HG02759 (cell line): ENCODE measurements around the gene GIGYF2.

Experiments
- ATAC-seq: cut with Tn5 transposase; IDR thresholded peaks from one replicate; pipeline ENCODE4 v1.9.1; 2021; ENCODE audit warnings: mild to moderate bottlenecking, moderate library complexity; ENCODE audit not compliant: unreplicated experiment

GIGYF2 gene

GRCh38 chr2:232859385-232859916 is 162.3 kb downstream of the GIGYF2 start:
- ATAC-seq: no peak

GRCh38 chr2:232860593-232861241 is 163.6 kb downstream of the GIGYF2 start:
- no peak for ATAC-seq

- ATAC-seq: no peak
These were observed 164.2 kb downstream of the GIGYF2 start for GRCh38 chr2:232861353-232861752.

GRCh38 chr2:232863996-232864395 is 166.9 kb downstream of the GIGYF2 start:
- no peak for ATAC-seq

GRCh38 chr2:232865165-232865564 is 168.0 kb downstream of the GIGYF2 start:
- no peak for ATAC-seq

- ATAC-seq: no peak
These were observed 169.0 kb downstream of the GIGYF2 start for GRCh38 chr2:232866104-232866503.

- no peak for ATAC-seq
These were observed 172.2 kb downstream of the GIGYF2 start for GRCh38 chr2:232869138-232870017.

- ATAC-seq: no peak
These were observed 173.1 kb downstream of the GIGYF2 start, which contains the start of gene SNORC for GRCh38 chr2:232870018-232870765. TSS of gene SNORC (plus strand) at chr2:232870264. CDS start at chr2:232870342, 78 bp downstream.

- ATAC-seq: no peak
These were observed 173.7 kb downstream of the GIGYF2 start for GRCh38 chr2:232870766-232871371.

GRCh38 chr2:232871418-232871834 is 174.3 kb downstream of the GIGYF2 start:
- no peak for ATAC-seq

- ATAC-seq: no peak
These were observed 175.0 kb downstream of the GIGYF2 start for GRCh38 chr2:232871835-232872736.

GRCh38 chr2:232872826-232873225 is 175.7 kb downstream of the GIGYF2 start:
- ATAC-seq: no peak

- no peak for ATAC-seq
These were observed 176.3 kb downstream of the GIGYF2 start for GRCh38 chr2:232873292-232873908.

- no peak for ATAC-seq
These were observed 176.9 kb downstream of the GIGYF2 start for GRCh38 chr2:232873909-232874641.

GRCh38 chr2:232874677-232875223 is 177.6 kb downstream of the GIGYF2 start:
- ATAC-seq: no peak

GRCh38 chr2:232875256-232876121 is 178.4 kb downstream of the GIGYF2 start:
- no peak for ATAC-seq
